OCI-LY7 (cell line): ENCODE data around the gene FGF2.

Experiments
- EZH2phosphoT487 ChIP-seq: fragments of 200-600 bp; sonication (generic); IDR thresholded peaks from 2 replicates; pipeline ENCODE4 v1.6.1; 2018; ENCODE audit warnings: low read depth, borderline replicate concordance, mild to moderate bottlenecking, mixed run types, antibody characterized with exemption, low read length, moderate library complexity, mixed read lengths
- TF ChIP-seq, protein P1 (sequence below): fragments of 200-600 bp; sonication (generic); conservative IDR thresholded peaks from 2 replicates; pipeline ENCODE4 v1.5.1; 2014; ENCODE audit warnings: mild to moderate bottlenecking, antibody characterized with exemption, low read length, moderate library complexity, mixed read lengths

- TF ChIP-seq, protein P1, sequence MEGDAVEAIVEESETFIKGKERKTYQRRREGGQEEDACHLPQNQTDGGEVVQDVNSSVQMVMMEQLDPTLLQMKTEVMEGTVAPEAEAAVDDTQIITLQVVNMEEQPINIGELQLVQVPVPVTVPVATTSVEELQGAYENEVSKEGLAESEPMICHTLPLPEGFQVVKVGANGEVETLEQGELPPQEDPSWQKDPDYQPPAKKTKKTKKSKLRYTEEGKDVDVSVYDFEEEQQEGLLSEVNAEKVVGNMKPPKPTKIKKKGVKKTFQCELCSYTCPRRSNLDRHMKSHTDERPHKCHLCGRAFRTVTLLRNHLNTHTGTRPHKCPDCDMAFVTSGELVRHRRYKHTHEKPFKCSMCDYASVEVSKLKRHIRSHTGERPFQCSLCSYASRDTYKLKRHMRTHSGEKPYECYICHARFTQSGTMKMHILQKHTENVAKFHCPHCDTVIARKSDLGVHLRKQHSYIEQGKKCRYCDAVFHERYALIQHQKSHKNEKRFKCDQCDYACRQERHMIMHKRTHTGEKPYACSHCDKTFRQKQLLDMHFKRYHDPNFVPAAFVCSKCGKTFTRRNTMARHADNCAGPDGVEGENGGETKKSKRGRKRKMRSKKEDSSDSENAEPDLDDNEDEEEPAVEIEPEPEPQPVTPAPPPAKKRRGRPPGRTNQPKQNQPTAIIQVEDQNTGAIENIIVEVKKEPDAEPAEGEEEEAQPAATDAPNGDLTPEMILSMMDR, result no peak
- no peak for TF ChIP-seq EZH2phosphoT487
These were observed 5.5 kb upstream of the FGF2 start for GRCh38 chr4:122821092-122821491.
